ENCODE measurements around the gene PROC.

DNA sequence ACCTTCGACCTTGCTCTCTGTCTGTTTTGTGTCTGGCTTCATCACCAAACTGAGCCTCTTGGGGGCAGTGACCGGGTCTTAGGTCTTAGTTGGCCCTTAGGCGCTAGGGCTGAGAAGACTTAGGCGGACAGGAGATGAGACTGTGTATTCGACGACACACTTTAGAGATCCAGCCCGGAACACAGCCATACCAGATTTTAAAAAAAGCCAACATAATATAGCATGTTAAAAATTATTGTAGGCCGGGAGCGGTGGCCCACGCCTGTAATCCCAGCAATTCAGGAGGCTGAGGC lies 9.5 kb upstream of the PROC start:
- no peak for TF ChIP-seq YY1 (IDR thresholded peaks at IDR 0.05; ENCODE audit: insufficient read depth, insufficient read length)
- no peak for TF ChIP-seq ZNF274 (IDR thresholded peaks at IDR 0.05; ENCODE audit: low read depth, low read length)
- TF ChIP-seq SUZ12 (IDR thresholded peaks at IDR 0.05; ENCODE audit: extremely low read depth, insufficient read depth, insufficient read length): no peak

All from NT2/D1 (cell line).